GM18507 (cell line): ENCODE data around the gene THRB.

Source experiments
- DNase-seq: peaks from one replicate; pipeline ENCODE4 v3.0.0; 2011; ENCODE audit warnings: low read depth; ENCODE audit not compliant: insufficient read length; ENCODE audit errors: extremely low spot score
- FAIRE-seq: peaks from 2 replicates; lab custom pipeline; 2011; peaks lifted over from hg19 to GRCh38; lab: Jason Lieb, UNC

THRB gene

GRCh38 chr3:24224666-24225384 is 269.8 kb downstream of the THRB start:
- FAIRE-seq (no peak), DNase-seq (no peak)

DNA sequence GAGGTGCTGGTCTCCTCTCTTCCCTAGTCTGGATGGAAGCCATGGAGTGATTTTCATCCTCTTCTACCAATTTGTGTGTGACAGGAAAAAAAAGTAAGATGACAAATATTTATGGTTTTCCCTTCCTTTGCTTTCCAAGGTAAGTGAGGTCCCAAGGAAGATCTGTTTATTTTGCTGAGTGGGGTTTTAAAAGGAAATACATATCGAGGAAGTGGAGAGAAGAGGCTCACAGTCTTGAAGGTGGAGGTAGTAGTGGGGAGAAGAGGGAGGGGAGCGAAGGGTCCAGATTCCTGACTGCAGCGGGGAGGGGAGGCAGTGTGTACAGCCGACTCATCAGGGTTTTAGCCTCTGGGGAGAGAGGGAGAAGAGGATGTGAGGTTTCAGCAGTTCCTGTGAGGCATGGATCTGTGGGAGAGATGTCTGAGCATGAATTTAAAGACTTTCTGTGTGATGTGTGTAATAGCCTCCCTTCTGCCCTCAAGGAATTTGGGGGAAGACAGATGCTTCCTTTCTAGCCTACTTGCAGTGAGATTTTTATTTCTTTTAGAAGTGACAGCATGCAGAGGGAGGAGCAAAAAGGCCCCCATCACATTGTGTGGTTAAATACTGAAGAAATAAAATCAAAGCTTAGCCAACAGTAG is 272.4 kb downstream of the THRB start:
- FAIRE-seq = no peak

DNA sequence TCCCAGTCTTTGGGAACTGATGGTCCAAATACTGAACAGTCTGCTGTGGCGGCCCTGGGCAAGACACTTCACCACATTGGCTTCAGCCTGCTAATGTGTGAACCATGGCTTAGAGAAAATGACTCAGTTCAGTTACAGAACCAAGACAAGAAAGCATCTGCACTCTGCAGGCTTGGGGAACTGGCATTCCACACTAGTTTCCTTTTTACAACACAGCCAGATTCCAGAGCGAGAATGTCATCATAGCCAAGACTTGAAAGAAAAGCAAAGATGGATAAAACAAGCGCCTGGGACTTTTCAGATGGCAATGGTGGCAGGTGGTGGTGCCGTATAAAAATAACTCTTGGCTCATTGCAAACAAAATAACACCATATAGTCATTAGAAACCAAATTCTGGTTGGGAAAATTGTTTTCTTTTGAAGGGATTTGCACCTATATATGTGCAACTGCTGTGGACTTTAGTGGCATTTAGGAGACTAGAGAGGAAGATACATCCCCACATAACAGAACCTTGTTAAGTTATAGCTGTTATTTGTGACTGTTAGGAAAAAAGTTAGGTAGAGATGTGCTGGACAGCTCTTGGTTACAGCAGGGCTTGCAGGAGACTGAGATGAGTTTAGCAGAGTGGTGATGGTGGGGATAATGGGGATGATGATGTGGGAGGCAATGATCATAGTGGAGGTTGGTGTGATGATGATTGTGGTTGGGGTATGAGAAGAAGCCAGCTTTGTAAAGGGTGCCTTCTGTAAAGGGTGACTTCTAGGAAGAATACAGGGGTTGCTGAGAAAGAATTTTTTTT is 273.6 kb downstream of the THRB start:
- DNase-seq = no peak
- no peak for FAIRE-seq

More for the DNA sequence above, 272.4 kb downstream of the THRB start:
- no peak for DNase-seq

DNA sequence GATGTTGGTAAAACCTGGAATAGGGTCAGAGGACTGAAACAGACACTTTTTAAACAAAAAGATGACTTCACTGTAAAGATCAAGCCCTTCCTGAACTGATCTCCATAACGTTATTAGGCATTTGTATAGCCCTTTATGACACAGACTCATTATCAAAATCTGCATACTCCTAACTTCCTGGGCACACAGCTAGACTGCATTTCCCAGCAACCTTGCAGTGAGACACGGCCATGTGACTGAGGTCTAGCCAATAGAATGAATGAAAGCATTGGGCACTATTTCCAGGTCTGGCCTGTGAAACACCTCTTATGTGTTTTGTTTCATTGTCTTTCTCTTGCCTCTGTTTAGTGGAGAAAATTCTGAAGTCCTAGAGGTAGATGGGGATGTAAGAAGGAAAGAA is 279.1 kb downstream of the THRB start:
- DNase-seq (no peak), FAIRE-seq (no peak)

DNA sequence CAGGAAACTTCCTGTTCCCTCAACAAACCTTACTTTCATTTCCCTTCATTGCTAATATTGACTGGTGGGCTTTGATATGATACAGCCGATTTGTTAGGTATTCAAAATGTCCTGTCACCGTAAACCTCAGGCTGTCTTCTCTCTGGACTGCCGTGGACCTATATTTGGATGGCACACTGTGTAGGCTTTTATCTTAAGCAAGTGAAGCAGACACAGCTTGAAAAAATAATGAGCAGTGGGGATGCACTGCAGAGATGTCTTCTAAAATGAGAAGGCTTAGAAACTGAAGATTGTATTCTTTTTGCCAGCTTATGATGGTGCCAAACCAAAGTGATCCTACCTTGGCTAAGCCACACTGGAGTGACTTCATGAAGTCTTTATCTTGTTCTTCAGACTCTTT is 283.3 kb downstream of the THRB start:
- FAIRE-seq (no peak), DNase-seq (no peak)

GRCh38 chr3:24202071-24202470 is 292.6 kb downstream of the THRB start:
- no peak for FAIRE-seq

DNA sequence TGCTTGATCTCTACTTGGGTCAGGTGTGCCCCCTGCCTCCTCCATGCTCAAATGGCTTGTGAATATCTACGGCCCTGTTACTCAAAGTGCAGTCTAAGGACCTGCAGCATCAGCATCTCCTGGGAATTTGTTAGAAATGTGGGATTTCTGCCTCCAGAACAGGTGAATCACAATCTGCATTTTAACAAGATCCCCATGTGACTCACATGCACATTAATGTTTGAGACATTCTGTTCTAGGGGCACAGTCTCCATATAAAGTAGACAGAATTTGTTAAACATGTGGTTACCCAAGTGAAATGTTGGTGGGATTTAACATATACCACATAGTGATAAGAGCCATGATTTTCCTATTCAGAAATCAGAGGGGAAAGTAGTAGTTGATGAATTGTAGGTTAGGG is 293.3 kb downstream of the THRB start:
- FAIRE-seq (no peak), DNase-seq (no peak)

More at GRCh38 chr3:24202071-24202470, 292.6 kb downstream of the THRB start:
- no peak for DNase-seq

GRCh38 chr3:24199775-24200247 is 294.8 kb downstream of the THRB start:
- no peak for DNase-seq

DNA sequence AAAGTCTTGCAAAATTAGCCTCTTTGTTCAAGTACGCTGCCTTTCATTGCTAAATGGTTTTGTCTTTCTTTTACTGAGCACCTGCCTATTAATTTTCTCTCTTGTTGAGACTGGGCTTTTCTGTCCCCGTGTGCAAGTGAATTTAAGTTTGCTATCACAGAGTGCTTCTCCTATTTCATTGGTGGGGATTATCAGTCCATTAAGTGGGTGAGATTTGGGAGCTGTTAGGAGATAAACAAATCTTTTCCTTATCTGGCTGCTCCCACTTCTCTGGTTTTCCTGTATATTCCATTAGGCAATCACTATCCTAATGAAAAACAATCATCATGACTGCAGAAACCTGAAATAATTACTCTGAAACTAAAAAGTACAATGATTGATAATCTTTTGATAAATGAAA is 295.4 kb downstream of the THRB start:
- DNase-seq = no peak
- FAIRE-seq = no peak

More at GRCh38 chr3:24199775-24200247, 294.8 kb downstream of the THRB start:
- FAIRE-seq = no peak

DNA sequence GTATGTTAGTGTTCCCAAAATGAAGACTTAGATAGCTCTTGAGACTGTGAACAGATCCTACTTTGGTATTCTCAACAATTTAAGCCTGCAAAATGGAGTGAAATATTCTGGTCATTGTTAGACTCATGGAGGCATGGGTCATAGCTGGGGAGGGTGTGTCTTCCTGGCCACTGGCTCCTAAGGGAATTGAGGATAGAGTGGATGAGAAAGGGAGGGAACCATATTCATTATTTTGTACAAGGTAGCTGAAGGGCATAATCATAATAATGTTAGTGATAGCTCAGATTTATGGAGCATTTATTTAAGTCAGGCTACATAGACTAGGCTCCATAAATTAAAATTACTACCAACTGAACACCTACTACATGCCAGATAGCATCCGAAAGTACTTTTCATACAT is 295.9 kb downstream of the THRB start:
- DNase-seq = no peak
- no peak for FAIRE-seq

- DNase-seq (no peak), FAIRE-seq (no peak)
Observed at GRCh38 chr3:24197809-24198208, 296.8 kb downstream of the THRB start.

GRCh38 chr3:24196526-24196925 is 298.1 kb downstream of the THRB start:
- DNase-seq = no peak
- no peak for FAIRE-seq

DNA sequence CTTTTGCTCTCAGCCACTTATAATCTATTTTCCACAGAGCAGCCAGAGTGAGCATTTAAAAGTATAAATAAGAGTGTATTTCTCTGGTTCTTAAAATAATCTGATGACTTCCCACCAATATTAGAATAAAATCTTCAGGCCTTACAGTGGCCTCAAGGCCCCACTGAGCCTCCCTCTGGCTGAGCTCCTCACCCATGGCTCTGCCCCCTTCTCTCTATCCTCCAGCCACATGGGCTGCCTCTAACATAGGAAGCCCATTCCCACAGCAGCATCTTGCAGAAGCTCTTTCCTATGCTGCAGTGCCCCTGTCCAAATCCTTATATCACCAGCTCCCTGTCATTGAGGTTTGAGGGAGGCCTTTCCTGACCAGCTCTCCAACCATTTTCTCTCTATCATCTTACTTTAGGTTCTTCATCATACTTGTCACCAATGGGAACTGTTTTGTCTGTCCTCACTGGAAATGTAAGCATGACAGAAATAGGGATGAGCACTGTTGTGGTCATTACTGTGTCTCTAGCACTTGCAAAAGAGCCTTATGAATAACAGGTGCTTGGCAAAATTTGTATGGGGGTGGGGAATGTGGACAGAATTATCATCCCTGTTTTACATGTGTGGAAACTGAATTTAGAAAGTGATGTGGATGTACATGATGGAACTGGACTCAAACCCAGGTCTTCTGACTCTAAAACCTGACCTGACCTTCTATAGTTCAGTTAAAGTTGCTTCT is 299.0 kb downstream of the THRB start:
- FAIRE-seq (no peak), DNase-seq (no peak)

DNA sequence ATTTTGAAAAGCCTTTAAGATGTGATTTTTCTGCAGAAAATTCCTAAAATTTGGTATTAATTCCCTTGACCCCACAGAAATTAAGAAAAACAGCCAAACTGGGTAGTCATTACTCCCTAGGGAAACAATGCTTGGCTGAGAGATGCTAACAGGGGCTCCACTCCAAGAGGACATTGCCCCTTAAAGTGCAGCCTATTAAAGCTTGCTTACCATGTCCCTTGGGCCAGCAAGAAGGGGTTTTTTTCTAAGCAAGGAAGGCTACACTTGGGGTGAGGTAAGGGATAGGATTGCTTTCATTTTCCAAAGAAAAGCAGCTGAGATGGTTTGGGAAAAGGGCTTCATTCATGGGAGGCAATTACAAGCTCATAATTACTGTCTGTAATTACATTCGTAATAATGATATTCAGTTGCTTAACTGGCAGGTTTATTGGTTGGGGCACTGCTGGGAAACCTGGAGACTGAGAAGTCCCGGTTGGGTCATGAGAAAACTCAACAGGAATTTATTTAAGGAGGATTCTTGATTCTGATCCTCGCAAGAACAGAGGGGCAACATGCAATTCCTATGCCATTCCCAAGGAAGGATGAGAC is 302.1 kb downstream of the THRB start:
- FAIRE-seq (no peak), DNase-seq (no peak)

GRCh38 chr3:24191801-24192403 is 302.7 kb downstream of the THRB start:
- DNase-seq (no peak), FAIRE-seq (no peak)

DNA sequence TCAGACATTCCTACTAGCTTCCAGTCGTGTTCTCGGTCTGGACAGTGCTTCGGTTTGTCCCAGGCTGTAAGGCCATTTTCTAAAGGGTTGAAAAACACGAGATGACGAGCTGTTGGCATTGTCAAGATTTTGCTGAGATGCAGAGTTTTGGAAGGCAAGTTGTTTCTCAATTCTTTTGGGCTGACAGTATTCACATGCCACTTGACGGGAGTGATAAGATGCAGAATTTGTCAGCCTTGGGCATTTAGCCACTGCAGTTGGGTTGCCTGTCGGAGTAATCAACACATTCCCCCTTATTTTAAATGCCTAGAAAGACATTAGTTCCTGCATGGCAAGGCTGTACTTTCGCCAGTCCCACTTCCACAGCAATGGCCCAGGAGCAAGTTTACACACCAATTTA is 304.4 kb downstream of the THRB start:
- FAIRE-seq (no peak), DNase-seq (no peak)

DNA sequence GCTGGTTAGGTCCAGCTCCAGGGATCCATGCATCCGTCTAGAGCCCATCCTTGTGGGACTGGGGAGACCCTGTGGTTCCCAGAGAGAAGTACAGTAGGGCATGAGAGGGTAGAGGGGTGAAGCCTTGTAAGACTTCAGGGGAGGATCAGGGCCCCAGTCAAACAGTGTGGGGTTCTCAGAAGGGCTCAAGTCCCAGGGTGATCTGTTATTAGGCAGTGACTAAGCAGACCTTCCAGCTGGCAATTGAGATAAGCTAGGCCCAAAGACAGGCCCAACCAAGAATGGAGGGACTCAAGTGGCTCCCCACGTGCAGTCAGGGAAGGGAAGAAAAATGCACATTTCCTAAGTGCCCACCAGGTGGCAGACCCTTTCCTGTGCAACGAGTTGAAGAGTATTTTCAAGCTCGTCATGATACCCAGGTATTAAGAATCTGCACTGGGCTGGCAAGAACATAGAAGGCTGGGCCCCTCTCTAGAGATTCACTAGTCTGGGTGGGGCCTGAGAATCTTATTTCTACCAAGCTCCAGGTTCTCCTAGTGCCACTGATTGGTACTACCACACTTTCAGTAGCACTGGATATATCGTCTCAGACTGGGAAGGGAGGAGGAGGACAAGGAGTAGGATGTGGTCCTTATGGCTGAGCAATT is 308.8 kb downstream of the THRB start:
- peak; percentile 9 for DNase-seq
- peak; percentile 65 for FAIRE-seq

GRCh38 chr3:24184528-24185176 is 310.0 kb downstream of the THRB start:
- no peak for DNase-seq
- FAIRE-seq = no peak
